Trophoblast cell (in vitro differentiated cells and primary cell): ENCODE data around the gene VWA1.
A peak's percentile ranks its signal among the peaks of the same experiment; 100 is the strongest.

ENCODE experiments used
- DNase-seq, 2 donors: peaks; one replicate each; pipeline ENCODE4 v3.0.0-alpha.2; 2016
- H2AFZ ChIP-seq: 2 replicates; pipeline ENCODE4 v1.6.1; 2013; ENCODE audit warnings: low read length, moderate library complexity, mild to moderate bottlenecking; ENCODE audit not compliant: insufficient read depth, poor library complexity
- H2AK5ac ChIP-seq: 2 replicates; pipeline ENCODE4 v1.6.1; 2013; ENCODE audit warnings: mild to moderate bottlenecking, low read length
- H2BK120ac ChIP-seq: 2 replicates; pipeline ENCODE4 v1.6.1; 2013; ENCODE audit warnings: low read length, mild to moderate bottlenecking, moderate library complexity; ENCODE audit not compliant: insufficient read depth, poor library complexity
- H2BK12ac ChIP-seq: 2 replicates; pipeline ENCODE4 v1.6.1; 2013; ENCODE audit warnings: mild to moderate bottlenecking, low read length, moderate library complexity
- H2BK5ac ChIP-seq: 2 replicates; pipeline ENCODE4 v1.6.1; 2013; ENCODE audit warnings: low read length, low read depth, moderate library complexity, mild to moderate bottlenecking; ENCODE audit not compliant: poor library complexity
- H3K14ac ChIP-seq: 2 replicates; pipeline ENCODE4 v1.6.1; 2013; ENCODE audit warnings: mild to moderate bottlenecking, low read length
- H3K18ac ChIP-seq: 2 replicates; pipeline ENCODE4 v1.6.1; 2013; ENCODE audit warnings: mild to moderate bottlenecking, low read length
- H3K23ac ChIP-seq: 2 replicates; pipeline ENCODE4 v1.6.1; 2013; ENCODE audit warnings: low read length
- H3K27ac ChIP-seq: 2 replicates; pipeline ENCODE4 v1.5.1; 2013; ENCODE audit warnings: low read depth, mild to moderate bottlenecking, inconsistent platforms, low read length, moderate library complexity
- H3K27me3 ChIP-seq: 2 replicates; pipeline ENCODE4 v1.6.1; 2013; ENCODE audit warnings: inconsistent platforms, mild to moderate bottlenecking, low read length, moderate library complexity; ENCODE audit not compliant: insufficient read depth
- H3K36me3 ChIP-seq, 2 experiments: 1 replicate in 1 of 2; 2 replicates in 1 of 2; pipeline ENCODE4 v1.6.1; 2013; ENCODE audit warnings: low read length in 2 of 2, mild to moderate bottlenecking in 2 of 2, moderate library complexity in 1 of 2; ENCODE audit not compliant: insufficient read depth in 2 of 2, control insufficient read depth in 1 of 2
- H3K4ac ChIP-seq: 2 replicates; pipeline ENCODE4 v1.6.1; 2013; ENCODE audit warnings: low read depth, mild to moderate bottlenecking, low read length, moderate library complexity
- H3K4me1 ChIP-seq, 2 experiments: 1 replicate in 1 of 2; 2 replicates in 1 of 2; pipeline ENCODE4 v1.6.1; 2013; ENCODE audit warnings: low read length in 2 of 2, mild to moderate bottlenecking in 2 of 2, moderate library complexity in 1 of 2; ENCODE audit not compliant: insufficient read depth in 2 of 2, control insufficient read depth in 1 of 2
- H3K4me2 ChIP-seq: 2 replicates; pipeline ENCODE4 v1.6.1; 2013; ENCODE audit warnings: inconsistent platforms, mild to moderate bottlenecking, low read length, moderate library complexity
- H3K4me3 ChIP-seq: 2 replicates; pipeline ENCODE4 v1.5.1; 2013; ENCODE audit warnings: mild to moderate bottlenecking, low read depth, low read length, inconsistent platforms
- H3K79me1 ChIP-seq: one replicate; pipeline ENCODE4 v1.6.1; 2013; ENCODE audit warnings: low read length
- H3K79me2 ChIP-seq: 2 replicates; pipeline ENCODE4 v1.6.1; 2013; ENCODE audit warnings: low read length, mild to moderate bottlenecking; ENCODE audit not compliant: control insufficient read depth, insufficient read depth, poor library complexity
- H3K9ac ChIP-seq: 2 replicates; pipeline ENCODE4 v1.6.1; 2013; ENCODE audit warnings: mild to moderate bottlenecking, low read length
- H3K9me3 ChIP-seq: 2 replicates; pipeline ENCODE4 v1.6.1; 2013; ENCODE audit warnings: low read depth, mild to moderate bottlenecking, control low read depth, inconsistent platforms, low read length; ENCODE audit not compliant: insufficient read depth
- H4K12ac ChIP-seq: 2 replicates; pipeline ENCODE4 v1.6.1; 2013; ENCODE audit warnings: low read depth, mild to moderate bottlenecking, low read length, moderate library complexity
- H4K8ac ChIP-seq: 2 replicates; pipeline ENCODE4 v1.6.1; 2013; ENCODE audit warnings: low read depth, mild to moderate bottlenecking, low read length, moderate library complexity
- H4K91ac ChIP-seq: one replicate; pipeline ENCODE4 v1.6.1; 2013; ENCODE audit warnings: low read depth, mild to moderate bottlenecking, low read length, moderate library complexity
- WGBS: extraction: QIAGEN DNeasy Blood & Tissue Kit; methylation state at CpG from one replicate; pipeline ENCODE4 v1.1.7; 2013; ENCODE audit warnings: missing lambda C conversion rate; ENCODE audit not compliant: insufficient read length, insufficient coverage; ENCODE audit errors: extremely low coverage; 5-methylcytosine and 5-hydroxymethylcytosine counted together

The VWA1 gene

GRCh38 chr1:1437904-1438376 is 2.5 kb downstream of the VWA1 start:
- H3K4ac ChIP-seq: no peak overlapping the region
- H3K9ac ChIP-seq: no peak overlapping the region
- WGBS: no CpG with 5 or more reads among the region's 11 CpGs
- peaks cover 29% of the 10 kb centered on the region for H3K79me1 ChIP-seq
- no peak overlapping the region for H2BK5ac ChIP-seq
- H4K8ac ChIP-seq: no peak overlapping the region
- no peak overlapping the region for H2BK12ac ChIP-seq
- DNase-seq: no peak
- H3K18ac ChIP-seq: no peak overlapping the region
- H3K27ac ChIP-seq: no peak overlapping the region
- H4K12ac ChIP-seq: no peak overlapping the region
- H3K4me2 ChIP-seq: peak overlapping the region; percentile 14
- no peak overlapping the region for H3K4me3 ChIP-seq
- H3K79me2 ChIP-seq: peaks cover 25% of the 10 kb centered on the region
- peaks cover 20 to 23% of the 10 kb centered on the region in 2 experiments for H3K36me3 ChIP-seq
- no peak overlapping the region for H4K91ac ChIP-seq
- H3K23ac ChIP-seq: no peak overlapping the region
- H2BK120ac ChIP-seq: no peak overlapping the region
- H2AK5ac ChIP-seq: no peak overlapping the region
- peaks cover 2% of the 10 kb centered on the region for H3K9me3 ChIP-seq
- peaks cover 44 to 49% of the 10 kb centered on the region in 2 experiments for H3K4me1 ChIP-seq
- H3K27me3 ChIP-seq: no peaks in the 10 kb centered on the region
- no peak overlapping the region for H2AFZ ChIP-seq
- no peak overlapping the region for H3K14ac ChIP-seq

- H2AFZ ChIP-seq: no peak overlapping the region
- no peaks in the 10 kb centered on the region for H3K27me3 ChIP-seq
- no peak overlapping the region for H2BK5ac ChIP-seq
- H3K79me2 ChIP-seq: peaks cover 21% of the 10 kb centered on the region
- peaks cover 37 to 42% of the 10 kb centered on the region in 2 experiments for H3K4me1 ChIP-seq
- H3K79me1 ChIP-seq: peaks cover 22% of the 10 kb centered on the region
- H2BK120ac ChIP-seq: no peak overlapping the region
- DNase-seq: no peak
- H3K4ac ChIP-seq: no peak overlapping the region
- peaks cover 20 to 23% of the 10 kb centered on the region in 2 experiments for H3K36me3 ChIP-seq
- no peak overlapping the region for H3K23ac ChIP-seq
- H3K4me2 ChIP-seq: no peak overlapping the region
- peaks cover 2% of the 10 kb centered on the region for H3K9me3 ChIP-seq
- WGBS: no CpG with 5 or more reads among the region's 45 CpGs
- H4K12ac ChIP-seq: no peak overlapping the region
- no peak overlapping the region for H3K14ac ChIP-seq
- no peak overlapping the region for H3K9ac ChIP-seq
- no peak overlapping the region for H2BK12ac ChIP-seq
- H4K8ac ChIP-seq: no peak overlapping the region
- H3K4me3 ChIP-seq: no peak overlapping the region
- H2AK5ac ChIP-seq: no peak overlapping the region
- H3K18ac ChIP-seq: no peak overlapping the region
- no peak overlapping the region for H4K91ac ChIP-seq
- H3K27ac ChIP-seq: peak overlapping the region; percentile 1
These were observed 3.3 kb downstream of the VWA1 start for GRCh38 chr1:1438531-1439381.

- H2AFZ ChIP-seq: no peak overlapping the region
- H3K23ac ChIP-seq: no peak overlapping the region
- no peak overlapping the region for H3K9ac ChIP-seq
- H2BK120ac ChIP-seq: no peak overlapping the region
- no peaks in the 10 kb centered on the region for H3K27me3 ChIP-seq
- no peak overlapping the region for H4K12ac ChIP-seq
- no peak for DNase-seq
- H3K14ac ChIP-seq: no peak overlapping the region
- no peak overlapping the region for H3K18ac ChIP-seq
- WGBS: no CpG with 5 or more reads among the region's 82 CpGs
- H3K4me2 ChIP-seq: no peak overlapping the region
- peaks cover 2% of the 10 kb centered on the region for H3K9me3 ChIP-seq
- peaks cover 20 to 23% of the 10 kb centered on the region in 2 experiments for H3K36me3 ChIP-seq
- H4K91ac ChIP-seq: no peak overlapping the region
- no peak overlapping the region for H3K4ac ChIP-seq
- H3K27ac ChIP-seq: no peak overlapping the region
- H2BK5ac ChIP-seq: no peak overlapping the region
- H3K79me2 ChIP-seq: peaks cover 11% of the 10 kb centered on the region
- H3K4me1 ChIP-seq: peaks cover 27 to 33% of the 10 kb centered on the region in 2 experiments
- no peak overlapping the region for H4K8ac ChIP-seq
- no peak overlapping the region for H2BK12ac ChIP-seq
- no peak overlapping the region for H3K4me3 ChIP-seq
- no peak overlapping the region for H2AK5ac ChIP-seq
- H3K79me1 ChIP-seq: peaks cover 12% of the 10 kb centered on the region
These were observed 4.2 kb downstream of the VWA1 start for GRCh38 chr1:1439546-1440261.

GRCh38 chr1:1440262-1441001 is 4.9 kb downstream of the VWA1 start:
- no peak overlapping the region for H4K91ac ChIP-seq
- peaks cover 8% of the 10 kb centered on the region for H3K79me2 ChIP-seq
- no peak overlapping the region for H3K4me3 ChIP-seq
- no peak overlapping the region for H3K4ac ChIP-seq
- peaks cover 20 to 23% of the 10 kb centered on the region in 2 experiments for H3K36me3 ChIP-seq
- H3K14ac ChIP-seq: no peak overlapping the region
- H3K79me1 ChIP-seq: peaks cover 5% of the 10 kb centered on the region
- no CpG with 5 or more reads among the region's 26 CpGs for WGBS
- H2AFZ ChIP-seq: no peak overlapping the region
- H2BK12ac ChIP-seq: no peak overlapping the region
- no peak overlapping the region for H3K9ac ChIP-seq
- no peak overlapping the region for H4K8ac ChIP-seq
- H3K23ac ChIP-seq: no peak overlapping the region
- H3K27me3 ChIP-seq: no peaks in the 10 kb centered on the region
- H3K4me1 ChIP-seq: peaks cover 20 to 26% of the 10 kb centered on the region in 2 experiments
- no peak overlapping the region for H3K4me2 ChIP-seq
- DNase-seq: no peak
- H4K12ac ChIP-seq: no peak overlapping the region
- H2BK120ac ChIP-seq: no peak overlapping the region
- no peaks in the 10 kb centered on the region for H3K9me3 ChIP-seq
- H3K18ac ChIP-seq: no peak overlapping the region
- no peak overlapping the region for H3K27ac ChIP-seq
- H2BK5ac ChIP-seq: no peak overlapping the region
- no peak overlapping the region for H2AK5ac ChIP-seq
